GM13977 (cell line): Measurements from ENCODE around the gene POLR2H.
A peak's percentile ranks its signal among the peaks of the same experiment; 100 is the strongest.

Experiments used
- DNase-seq: peaks from one replicate; pipeline ENCODE4 v3.0.0; 2012; ENCODE audit warnings: low spot score
- in situ Hi-C: fragments of 300-500 bp; cut with MboI; formaldehyde crosslinking; loops from one replicate; pipeline ENCODE4 v1.12.0; 2022; ENCODE audit warnings: low sequenced_read_pairs, low pct_unique_long_range_greater_than_20kb, mixed read lengths, inconsistent platforms; ENCODE audit not compliant: unreplicated experiment
- TF ChIP-seq, protein P1 (sequence below): IDR thresholded peaks from 2 replicates; pipeline ENCODE4 v1.5.1; 2012; ENCODE audit warnings: mild to moderate bottlenecking, control low read depth; ENCODE audit not compliant: insufficient read depth; ENCODE audit errors: extremely low read depth, missing control alignments

The POLR2H gene

DNA sequence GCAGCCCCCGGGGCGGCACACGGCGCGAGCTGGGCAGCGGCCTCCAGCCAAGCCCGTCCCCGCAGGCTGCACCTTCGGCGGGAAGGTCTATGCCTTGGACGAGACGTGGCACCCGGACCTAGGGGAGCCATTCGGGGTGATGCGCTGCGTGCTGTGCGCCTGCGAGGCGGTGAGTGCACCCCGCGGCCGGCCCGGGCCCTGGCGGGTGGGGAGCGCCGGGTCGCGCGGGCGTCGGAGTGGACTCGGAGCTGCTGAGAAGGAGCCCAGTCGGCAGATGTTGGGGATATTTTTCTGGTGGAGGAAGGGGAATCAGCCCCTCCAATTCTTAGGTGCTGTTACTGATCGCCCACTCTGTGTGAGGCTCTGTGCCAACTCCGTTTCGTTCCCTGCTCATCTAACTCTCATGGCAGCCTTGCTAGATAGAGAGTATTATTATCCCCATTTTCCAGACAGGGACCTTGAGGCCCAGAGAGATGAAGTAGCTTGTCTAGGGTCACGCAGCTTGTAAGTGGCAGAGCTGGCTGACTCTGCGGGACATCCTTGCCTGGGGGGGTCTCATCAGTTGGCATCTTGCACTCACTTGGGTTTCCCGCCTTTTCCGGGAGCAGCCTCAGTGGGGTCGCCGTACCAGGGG is 19.2 kb downstream of the POLR2H start:
- in situ Hi-C loops, result no loop called here
- peak; percentile 65 for DNase-seq
- TF ChIP-seq, protein P1, sequence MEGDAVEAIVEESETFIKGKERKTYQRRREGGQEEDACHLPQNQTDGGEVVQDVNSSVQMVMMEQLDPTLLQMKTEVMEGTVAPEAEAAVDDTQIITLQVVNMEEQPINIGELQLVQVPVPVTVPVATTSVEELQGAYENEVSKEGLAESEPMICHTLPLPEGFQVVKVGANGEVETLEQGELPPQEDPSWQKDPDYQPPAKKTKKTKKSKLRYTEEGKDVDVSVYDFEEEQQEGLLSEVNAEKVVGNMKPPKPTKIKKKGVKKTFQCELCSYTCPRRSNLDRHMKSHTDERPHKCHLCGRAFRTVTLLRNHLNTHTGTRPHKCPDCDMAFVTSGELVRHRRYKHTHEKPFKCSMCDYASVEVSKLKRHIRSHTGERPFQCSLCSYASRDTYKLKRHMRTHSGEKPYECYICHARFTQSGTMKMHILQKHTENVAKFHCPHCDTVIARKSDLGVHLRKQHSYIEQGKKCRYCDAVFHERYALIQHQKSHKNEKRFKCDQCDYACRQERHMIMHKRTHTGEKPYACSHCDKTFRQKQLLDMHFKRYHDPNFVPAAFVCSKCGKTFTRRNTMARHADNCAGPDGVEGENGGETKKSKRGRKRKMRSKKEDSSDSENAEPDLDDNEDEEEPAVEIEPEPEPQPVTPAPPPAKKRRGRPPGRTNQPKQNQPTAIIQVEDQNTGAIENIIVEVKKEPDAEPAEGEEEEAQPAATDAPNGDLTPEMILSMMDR, result no peak

DNA sequence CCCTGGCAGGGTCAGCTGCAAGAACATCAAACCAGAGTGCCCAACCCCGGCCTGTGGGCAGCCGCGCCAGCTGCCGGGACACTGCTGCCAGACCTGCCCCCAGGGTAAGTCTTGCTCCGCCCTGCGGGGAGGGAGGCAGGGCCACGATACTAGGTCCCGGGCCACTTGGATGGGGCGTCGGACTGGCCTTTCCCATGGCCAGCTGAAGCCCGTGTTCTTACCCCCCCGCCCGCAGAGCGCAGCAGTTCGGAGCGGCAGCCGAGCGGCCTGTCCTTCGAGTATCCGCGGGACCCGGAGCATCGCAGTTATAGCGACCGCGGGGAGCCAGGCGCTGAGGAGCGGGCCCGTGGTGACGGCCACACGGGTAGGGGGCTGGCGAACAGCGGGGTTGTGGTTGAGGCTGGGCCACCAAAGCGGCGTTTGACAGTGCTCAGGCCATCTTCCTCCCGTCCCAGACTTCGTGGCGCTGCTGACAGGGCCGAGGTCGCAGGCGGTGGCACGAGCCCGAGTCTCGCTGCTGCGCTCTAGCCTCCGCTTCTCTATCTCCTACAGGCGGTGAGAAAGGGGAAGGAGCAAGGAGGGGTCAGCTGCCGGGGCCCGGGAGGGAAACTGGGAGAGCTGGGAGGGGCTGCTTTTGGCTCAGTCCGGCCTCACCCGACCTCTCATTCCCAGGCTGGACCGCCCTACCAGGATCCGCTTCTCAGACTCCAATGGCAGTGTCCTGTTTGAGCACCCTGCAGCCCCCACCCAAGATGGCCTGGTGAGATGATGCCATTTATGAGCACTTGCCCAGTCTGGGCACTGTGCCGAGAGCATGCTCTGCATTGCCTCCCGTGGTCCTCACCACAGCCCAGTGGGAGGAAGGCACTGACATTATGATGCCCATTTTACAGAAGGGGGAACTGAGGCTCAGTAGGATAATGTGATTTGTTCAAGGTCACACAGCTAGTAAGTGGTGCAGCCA is 20.0 kb downstream of the POLR2H start:
- TF ChIP-seq, protein P1, result no peak
- DNase-seq, result no peak
- in situ Hi-C loops, result no loop called here

DNA sequence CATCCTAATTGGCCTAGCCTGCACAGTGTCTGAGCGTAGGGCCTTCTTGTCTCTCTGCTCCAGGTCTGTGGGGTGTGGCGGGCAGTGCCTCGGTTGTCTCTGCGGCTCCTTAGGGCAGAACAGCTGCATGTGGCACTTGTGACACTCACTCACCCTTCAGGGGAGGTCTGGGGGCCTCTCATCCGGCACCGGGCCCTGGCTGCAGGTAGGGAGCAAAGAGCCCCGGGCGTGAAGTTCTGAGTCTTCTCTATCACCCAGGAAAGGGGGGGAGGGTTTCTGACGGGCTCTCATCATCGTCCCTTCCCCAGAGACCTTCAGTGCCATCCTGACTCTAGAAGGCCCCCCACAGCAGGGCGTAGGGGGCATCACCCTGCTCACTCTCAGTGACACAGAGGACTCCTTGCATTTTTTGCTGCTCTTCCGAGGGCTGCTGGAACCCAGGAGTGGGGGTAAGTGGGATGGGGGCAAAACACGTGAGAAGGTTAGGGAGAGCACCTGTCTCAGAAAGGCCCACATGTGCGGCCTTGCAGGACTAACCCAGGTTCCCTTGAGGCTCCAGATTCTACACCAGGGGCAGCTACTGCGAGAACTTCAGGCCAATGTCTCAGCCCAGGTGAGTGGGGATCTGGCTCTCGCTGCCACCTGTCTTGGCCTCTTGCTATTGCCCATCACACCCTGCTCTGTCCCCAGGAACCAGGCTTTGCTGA is 21.0 kb downstream of the POLR2H start:
- TF ChIP-seq, protein P1, result no peak
- no peak for DNase-seq
- in situ Hi-C loops, result no loop called here

DNA sequence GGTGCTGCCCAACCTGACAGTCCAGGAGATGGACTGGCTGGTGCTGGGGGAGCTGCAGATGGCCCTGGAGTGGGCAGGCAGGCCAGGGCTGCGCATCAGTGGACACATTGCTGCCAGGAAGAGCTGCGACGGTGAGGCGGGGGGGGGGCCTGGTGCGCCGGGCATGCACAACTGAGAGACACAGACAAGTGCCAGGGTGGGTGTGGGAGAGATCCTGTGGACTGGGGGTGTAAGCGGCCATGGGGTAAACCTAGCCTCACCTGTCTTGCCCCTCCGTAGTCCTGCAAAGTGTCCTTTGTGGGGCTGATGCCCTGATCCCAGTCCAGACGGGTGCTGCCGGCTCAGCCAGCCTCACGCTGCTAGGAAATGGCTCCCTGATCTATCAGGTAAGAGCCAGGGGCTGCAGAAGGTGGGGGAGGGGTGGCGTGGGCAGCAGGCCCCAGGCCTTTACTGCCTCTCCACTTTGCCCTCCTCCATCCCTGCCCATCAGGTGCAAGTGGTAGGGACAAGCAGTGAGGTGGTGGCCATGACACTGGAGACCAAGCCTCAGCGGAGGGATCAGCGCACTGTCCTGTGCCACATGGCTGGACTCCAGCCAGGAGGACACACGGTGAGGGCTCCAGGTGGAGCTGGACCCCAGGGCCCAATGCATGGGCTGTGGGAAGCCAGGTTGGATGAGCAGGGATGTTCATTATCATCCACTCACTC is 21.7 kb downstream of the POLR2H start:
- no peak for DNase-seq
- in situ Hi-C loops, result no loop called here
- TF ChIP-seq, protein P1, result no peak

DNA sequence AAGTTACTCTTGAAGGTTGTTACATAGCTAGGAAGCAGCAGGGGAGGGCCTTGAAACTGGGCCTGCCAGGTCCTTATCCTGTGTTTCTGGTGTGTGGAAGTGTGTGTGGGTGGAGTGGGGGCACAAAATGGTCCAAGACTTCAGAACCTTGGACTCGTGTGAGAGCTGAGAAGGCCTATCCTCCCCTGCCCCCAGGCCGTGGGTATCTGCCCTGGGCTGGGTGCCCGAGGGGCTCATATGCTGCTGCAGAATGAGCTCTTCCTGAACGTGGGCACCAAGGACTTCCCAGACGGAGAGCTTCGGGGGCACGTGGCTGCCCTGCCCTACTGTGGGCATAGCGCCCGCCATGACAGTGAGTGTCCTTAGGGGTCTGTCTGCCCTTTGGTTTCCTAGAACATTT is 22.8 kb downstream of the POLR2H start:
- TF ChIP-seq, protein P1, result no peak

DNA sequence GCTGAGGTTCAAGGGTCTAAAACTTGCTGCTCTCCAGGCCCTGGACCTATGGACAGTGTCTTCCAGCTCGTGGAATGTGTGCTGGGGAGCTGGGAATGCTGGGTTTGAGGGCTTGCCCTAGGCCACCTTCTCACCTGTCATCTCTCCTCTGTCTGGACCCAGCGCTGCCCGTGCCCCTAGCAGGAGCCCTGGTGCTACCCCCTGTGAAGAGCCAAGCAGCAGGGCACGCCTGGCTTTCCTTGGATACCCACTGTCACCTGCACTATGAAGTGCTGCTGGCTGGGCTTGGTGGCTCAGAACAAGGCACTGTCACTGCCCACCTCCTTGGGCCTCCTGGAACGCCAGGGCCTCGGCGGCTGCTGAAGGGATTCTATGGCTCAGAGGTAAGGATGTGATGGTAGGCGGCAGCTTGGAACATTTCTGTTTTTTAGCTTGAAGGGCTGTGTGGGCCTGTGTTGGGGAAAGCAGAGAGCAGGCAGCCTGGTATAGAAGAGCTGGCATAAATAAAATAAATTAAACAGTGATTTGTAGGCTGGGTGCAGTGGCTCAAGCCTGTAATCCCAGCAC is 23.4 kb downstream of the POLR2H start:
- in situ Hi-C loops, result no loop called here
- TF ChIP-seq, protein P1, result no peak
- DNase-seq, result no peak

More for the DNA sequence above, 22.8 kb downstream of the POLR2H start:
- DNase-seq, result no peak
- in situ Hi-C loops, result no loop called here
